ENCODE results near the gene CFAP65. TPM values are rescaled to one million over a fixed set of nuclear protein-coding genes. Genes with fewer than 3 reads are reported as not detected.
A peak's percentile ranks its signal among the peaks of the same experiment; 100 is the strongest.

Gene CFAP65
- polyA plus RNA-seq, 1 donor (not counting 4 experiments of a cell fraction or from before 2014, with no cell fraction given), result not detected

- no peak for FAIRE-seq
- no peaks in the 10 kb centered on the region for H3K9me3 ChIP-seq (ENCODE audit: control insufficient read depth, low read depth, low read length)
- TF ChIP-seq CTCF (optimal IDR thresholded peaks at IDR 0.05 in 1 of 3, IDR thresholded peaks at IDR 0.05 in 1 of 3, conservative IDR thresholded peaks at IDR 0.05 in 1 of 3; ENCODE audit: extremely low read depth in 1 of 3, insufficient read depth in 2 of 3, low read length in 3 of 3) (peak in 2 of 3 experiments; percentile 10 to 28), EZH2 (IDR thresholded peaks at IDR 0.05; ENCODE audit: low read length) (peak; percentile 72)
Observed at GRCh38 chr2:218993345-218994315, 47.7 kb downstream of the CFAP65 start, which contains the start of gene CRYBA2. Gene CRYBA2, minus strand, starts transcription at chr2:218993422. Its CDS starts 246 bp downstream, at chr2:218993176.

GRCh38 chr2:218992703-218993344 lies 48.5 kb downstream of the CFAP65 start:
- H3K9me1 ChIP-seq (ENCODE audit: control insufficient read depth, extremely low read depth, insufficient read depth, low read length), result no peaks in the 10 kb centered on the region
- no peak for FAIRE-seq
- peaks cover 95% of the 10 kb centered on the region for H3K27me3 ChIP-seq (ENCODE audit: control insufficient read depth, extremely low read depth, insufficient read depth, low read length)
- H4K20me1 ChIP-seq (ENCODE audit: control insufficient read depth, extremely low read depth, insufficient read depth, low read length), result no peaks in the 10 kb centered on the region
- peak overlapping the region in 1 of 3 experiments; percentile 39 for H3K4me3 ChIP-seq (ENCODE audit: control insufficient read depth in 2 of 3, extremely low read depth in 1 of 3, insufficient read depth in 2 of 3, low read depth in 1 of 3, low read length in 3 of 3)
- DNase-seq (ENCODE audit: low read depth, low spot score), result no peak
- TF ChIP-seq CTCF (optimal IDR thresholded peaks at IDR 0.05 in 1 of 3, IDR thresholded peaks at IDR 0.05 in 1 of 3, conservative IDR thresholded peaks at IDR 0.05 in 1 of 3; ENCODE audit: extremely low read depth in 1 of 3, insufficient read depth in 2 of 3, low read length in 3 of 3) (no peak), EZH2 (IDR thresholded peaks at IDR 0.05; ENCODE audit: low read length) (peak; percentile 21)
- peak overlapping the region; percentile 82 for H3K4me2 ChIP-seq (ENCODE audit: control insufficient read depth, extremely low read depth, insufficient read depth, low read depth, low read length)
- H2AFZ ChIP-seq (ENCODE audit: control insufficient read depth, low read length), result no peak overlapping the region
- H3K36me3 ChIP-seq (ENCODE audit: control insufficient read depth in 2 of 2, extremely low read depth in 1 of 2, insufficient read depth in 2 of 2, low read length in 2 of 2), result no peaks in the 10 kb centered on the region
- dilution Hi-C loops (cut with MboI; ENCODE audit: extremely low pct_ligation_motif_present, low sequenced_read_pairs), result no loop called here
- H3K9me3 ChIP-seq (ENCODE audit: control insufficient read depth, low read depth, low read length), result no peaks in the 10 kb centered on the region
- H3K9ac ChIP-seq (ENCODE audit: control insufficient read depth, extremely low read depth, insufficient read depth, low read length), result no peak overlapping the region
- H3K27ac ChIP-seq (ENCODE audit: control insufficient read depth, insufficient read depth, low read length), result no peak overlapping the region
- peaks cover 8% of the 10 kb centered on the region for H3K4me1 ChIP-seq (ENCODE audit: control insufficient read depth, extremely low read depth, insufficient read depth, low read length)
- H3K79me2 ChIP-seq (ENCODE audit: control insufficient read depth, insufficient read depth, low read length), result no peaks in the 10 kb centered on the region

More at GRCh38 chr2:218993345-218994315, 47.7 kb downstream of the CFAP65 start, which contains the start of gene CRYBA2:
- peak within 1 kb of the TSS; percentile 32 for H2AFZ ChIP-seq (ENCODE audit: control insufficient read depth, low read length)
- no peak within 1 kb of the TSS for H3K27ac ChIP-seq (ENCODE audit: control insufficient read depth, insufficient read depth, low read length)
- H3K4me3 ChIP-seq (ENCODE audit: control insufficient read depth in 2 of 3, extremely low read depth in 1 of 3, insufficient read depth in 2 of 3, low read depth in 1 of 3, low read length in 3 of 3), result peak within 1 kb of the TSS; percentile 12 to 60 (median 39)
- H3K27me3 ChIP-seq (ENCODE audit: control insufficient read depth, extremely low read depth, insufficient read depth, low read length), result peaks cover 88% of the 10 kb centered on the region
- H3K36me3 ChIP-seq (ENCODE audit: control insufficient read depth in 2 of 2, extremely low read depth in 1 of 2, insufficient read depth in 2 of 2, low read length in 2 of 2), result no peaks in the 10 kb centered on the region
- peaks cover 8% of the 10 kb centered on the region for H3K4me1 ChIP-seq (ENCODE audit: control insufficient read depth, extremely low read depth, insufficient read depth, low read length)
- no peaks in the 10 kb centered on the region for H3K9me1 ChIP-seq (ENCODE audit: control insufficient read depth, extremely low read depth, insufficient read depth, low read length)
- dilution Hi-C loops (cut with MboI; ENCODE audit: extremely low pct_ligation_motif_present, low sequenced_read_pairs), result no loop called here
- H3K9ac ChIP-seq (ENCODE audit: control insufficient read depth, extremely low read depth, insufficient read depth, low read length), result peak within 1 kb of the TSS; percentile 26
- no peak for DNase-seq (ENCODE audit: low read depth, low spot score)
- H3K4me2 ChIP-seq (ENCODE audit: control insufficient read depth, extremely low read depth, insufficient read depth, low read depth, low read length), result peak within 1 kb of the TSS; percentile 82
- H4K20me1 ChIP-seq (ENCODE audit: control insufficient read depth, extremely low read depth, insufficient read depth, low read length), result no peaks in the 10 kb centered on the region
- no peaks in the 10 kb centered on the region for H3K79me2 ChIP-seq (ENCODE audit: control insufficient read depth, insufficient read depth, low read length)

Data from keratinocyte (primary cell).